ENCODE data around the gene PTPRO. TPM values are rescaled to one million over a fixed set of nuclear protein-coding genes. Genes with fewer than 3 reads are reported as not detected.

Gene PTPRO
- total and polyA plus RNA-seq, 10 of the 15 experiments (the other 5 are each of a cell fraction or from before 2014, with no cell fraction given), result 1.2 to 5.3 (median 3.5) TPM

- ChIA-PET RAD21 (ENCODE audit: unreplicated experiment) (no interaction called here), SMC1A (ENCODE audit: uncharacterized antibody, unreplicated experiment) (interaction anchor here (0.9 kb wide), 1 partner anchor 374 kb away, joined by 3 read pairs; no protein-coding TSS in a partner anchor), CTCF (interaction anchor here (0.8 to 1.5 kb wide), 2 partner anchors 14 to 98 kb away, joined by 3 to 5 read pairs; no protein-coding TSS in a partner anchor), POLR2A (no interaction called here)
- in situ Hi-C loops (cut with MboI), result no loop called here
- intact Hi-C loops (cut with micrococcal nuclease; ENCODE audit: unreplicated experiment), result no loop called here
- Histone ChIP-seq H2AFZ (ENCODE audit: control insufficient read depth, low read depth, low read length) (no peak overlapping the region), H3K4me2 (ENCODE audit: control insufficient read depth, insufficient read depth) (no peak overlapping the region), H3K4me3 (no peak overlapping the region), H3K79me2 (ENCODE audit: control insufficient read depth, insufficient read depth, low read length) (no peaks in the 10 kb centered on the region), H3K9ac (ENCODE audit: control insufficient read depth, insufficient read depth, low read length) (no peak overlapping the region), H3K9me3 (replicated peaks; ENCODE audit: control insufficient read depth, insufficient read depth, low read length) (no peaks in the 10 kb centered on the region), H3K27ac (ENCODE audit: control insufficient read depth, insufficient read depth) (no peak overlapping the region), H4K20me1 (ENCODE audit: control insufficient read depth, insufficient read depth) (no peaks in the 10 kb centered on the region), H3K36me3 (ENCODE audit: control insufficient read depth in 2 of 2, insufficient read depth in 2 of 2, low read length in 1 of 2) (no peaks in the 10 kb centered on the region), H3K27me3 (replicated peaks in 1 of 2; ENCODE audit: control insufficient read depth in 2 of 2, insufficient read depth in 2 of 2, low read length in 1 of 2) (no peaks in the 10 kb centered on the region), H3K4me1 (ENCODE audit: control insufficient read depth, insufficient read depth, low read length) (no peaks in the 10 kb centered on the region)
- ATAC-seq (no peak), FAIRE-seq (no peak), DNase-seq (ENCODE audit: low read depth, low spot score) (no peak)
- TF ChIP-seq CBX3 (IDR thresholded peaks at IDR 0.05; ENCODE audit: borderline replicate concordance, low read depth) (no peak), ASH2L (IDR thresholded peaks at IDR 0.05; ENCODE audit: borderline replicate concordance, low read depth) (no peak), RELA (IDR thresholded peaks at IDR 0.05; ENCODE audit: borderline replicate concordance, partially characterized antibody) (no peak), NBN (IDR thresholded peaks at IDR 0.05) (no peak), SREBF1 (IDR thresholded peaks at IDR 0.05; ENCODE audit: low read length) (no peak), E4F1 (IDR thresholded peaks at IDR 0.05; ENCODE audit: borderline replicate concordance, partially characterized antibody) (no peak), RFX5 (IDR thresholded peaks at IDR 0.05; ENCODE audit: low read depth, low read length) (no peak), ZNF622 (IDR thresholded peaks at IDR 0.05) (no peak), JUND (IDR thresholded peaks at IDR 0.05; ENCODE audit: low read depth, low read length) (no peak), ETV6 (conservative IDR thresholded peaks at IDR 0.05 in 1 of 2, IDR thresholded peaks at IDR 0.05 in 1 of 2; ENCODE audit: borderline replicate concordance in 1 of 2, low read depth in 1 of 2) (no peak)
- TF ChIP-seq, protein P1, sequence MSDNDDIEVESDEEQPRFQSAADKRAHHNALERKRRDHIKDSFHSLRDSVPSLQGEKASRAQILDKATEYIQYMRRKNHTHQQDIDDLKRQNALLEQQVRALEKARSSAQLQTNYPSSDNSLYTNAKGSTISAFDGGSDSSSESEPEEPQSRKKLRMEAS (IDR thresholded peaks at IDR 0.05; ENCODE audit: low read depth, low read length), result no peak
- BruUV-seq (replicated peaks), result no TSS peak
- 28% methylated on average over 6 of the region's 6 CpGs for WGBS (ENCODE audit: insufficient coverage, insufficient replicate concordance, low lambda C conversion rate, missing lambda C conversion rate)
Measured at GRCh38 chr12:15486859-15487258, 164.6 kb downstream of the PTPRO start.

Data from GM12878 (cell line).